ENCODE results near the gene DEFB123.

DNA sequence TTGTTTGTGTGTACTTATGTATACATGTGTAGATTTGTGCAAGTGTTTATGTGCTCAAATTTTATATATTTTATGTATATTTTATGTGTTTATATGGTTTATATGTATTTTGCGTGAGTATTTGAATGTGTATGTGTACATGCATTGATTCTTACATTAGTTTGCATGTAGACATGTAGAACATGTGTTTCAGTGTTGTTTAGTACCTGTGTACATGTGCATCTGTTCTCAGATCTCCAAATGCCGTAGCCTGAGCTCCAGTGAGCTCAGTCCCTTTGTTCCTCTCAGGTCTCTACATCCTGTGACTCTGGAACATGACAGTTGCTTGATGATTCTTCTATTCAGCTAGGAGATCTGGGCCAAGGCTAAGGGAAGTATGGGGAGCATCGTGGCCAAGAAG, 45.5 kb upstream of the DEFB123 start:
- TF ChIP-seq, protein P1, sequence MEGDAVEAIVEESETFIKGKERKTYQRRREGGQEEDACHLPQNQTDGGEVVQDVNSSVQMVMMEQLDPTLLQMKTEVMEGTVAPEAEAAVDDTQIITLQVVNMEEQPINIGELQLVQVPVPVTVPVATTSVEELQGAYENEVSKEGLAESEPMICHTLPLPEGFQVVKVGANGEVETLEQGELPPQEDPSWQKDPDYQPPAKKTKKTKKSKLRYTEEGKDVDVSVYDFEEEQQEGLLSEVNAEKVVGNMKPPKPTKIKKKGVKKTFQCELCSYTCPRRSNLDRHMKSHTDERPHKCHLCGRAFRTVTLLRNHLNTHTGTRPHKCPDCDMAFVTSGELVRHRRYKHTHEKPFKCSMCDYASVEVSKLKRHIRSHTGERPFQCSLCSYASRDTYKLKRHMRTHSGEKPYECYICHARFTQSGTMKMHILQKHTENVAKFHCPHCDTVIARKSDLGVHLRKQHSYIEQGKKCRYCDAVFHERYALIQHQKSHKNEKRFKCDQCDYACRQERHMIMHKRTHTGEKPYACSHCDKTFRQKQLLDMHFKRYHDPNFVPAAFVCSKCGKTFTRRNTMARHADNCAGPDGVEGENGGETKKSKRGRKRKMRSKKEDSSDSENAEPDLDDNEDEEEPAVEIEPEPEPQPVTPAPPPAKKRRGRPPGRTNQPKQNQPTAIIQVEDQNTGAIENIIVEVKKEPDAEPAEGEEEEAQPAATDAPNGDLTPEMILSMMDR (IDR thresholded peaks at IDR 0.05; ENCODE audit: insufficient read depth, low read length, poor library complexity, severe bottlenecking): no peak
- no peak for TF ChIP-seq EZH2phosphoT487 (conservative IDR thresholded peaks at IDR 0.05; ENCODE audit: low read length)
